Left ventricle myocardium inferior (tissue), 1 donor: ENCODE measurements around the gene CTNNA2. TPM values are rescaled to one million over a fixed set of nuclear protein-coding genes. Genes with fewer than 3 reads are reported as not detected.
"Not testable (repeated sequence)": the region's sequence is repeated elsewhere in the genome, so short reads cannot be mapped to it uniquely, and the experiment has no call there.

Experiments used
- DNase-seq: peaks from one replicate; pipeline ENCODE4 v3.0.0-alpha.2; 2020
- H3K27ac ChIP-seq: fragments of 200-600 bp; replicated peaks from 2 replicates; pipeline ENCODE4 v1.8.0; 2021
- H3K27me3 ChIP-seq: fragments of 200-600 bp; 2 replicates; pipeline ENCODE4 v1.8.0; 2021; ENCODE audit warnings: low read depth
- H3K36me3 ChIP-seq: fragments of 200-600 bp; 2 replicates; pipeline ENCODE4 v1.8.0; 2021
- H3K4me1 ChIP-seq: fragments of 200-600 bp; 2 replicates; pipeline ENCODE4 v1.8.0; 2021
- H3K4me3 ChIP-seq: fragments of 200-600 bp; 2 replicates; pipeline ENCODE4 v1.8.0; 2021; ENCODE audit warnings: mild to moderate bottlenecking, moderate library complexity
- H3K9me3 ChIP-seq: fragments of 200-600 bp; replicated peaks from 2 replicates; pipeline ENCODE4 v1.8.0; 2021
- intact Hi-C: fragments of 100-400 bp; cut with micrococcal nuclease; formaldehyde crosslinking; loops from one replicate; pipeline ENCODE4 v1.11.0; 2022
- total RNA-seq: library from RNA; stranded (reverse); fragmentation: NEBNext Ultra II Directional; extraction: Animal tissue kit (Norgen Biotek cat#: 25700); gene quantifications from one replicate; pipeline ENCODE4 v1.2.1, GENCODE V29; 2021
- TF ChIP-seq, protein P1 (sequence below): fragments of 200-600 bp; IDR thresholded peaks from 2 replicates; pipeline ENCODE4 v1.8.0; 2021; ENCODE audit warnings: antibody characterized with exemption, mild to moderate bottlenecking, borderline replicate concordance
- donor health status: DM: no; HTN: yes; CAD: no; lungs with severe emphysema.

Gene CTNNA2
- total RNA-seq, 1 donor from 2014 or later: not detected

DNA sequence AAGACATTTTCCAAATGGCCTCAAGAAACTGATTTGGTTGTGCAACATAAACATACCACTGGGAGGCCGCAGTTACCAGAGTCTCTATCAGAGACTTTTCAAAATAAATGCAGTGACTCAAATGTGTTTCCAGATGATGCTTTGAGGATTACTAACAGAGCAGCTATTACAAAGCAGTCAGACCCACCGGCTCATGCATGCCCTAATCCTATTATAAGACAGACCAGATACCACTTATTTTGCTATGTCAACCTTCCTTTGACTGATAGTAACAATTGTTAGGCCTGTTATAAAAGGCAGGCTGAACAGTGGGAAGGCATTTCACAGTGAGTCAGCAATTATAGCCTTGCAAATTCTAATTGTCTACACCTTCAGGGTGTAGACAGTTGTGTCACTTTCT is 574.0 kb downstream of the CTNNA2 start:
- H3K36me3 ChIP-seq: no peaks in the 10 kb centered on the region
- no peak for DNase-seq
- TF ChIP-seq, protein P1, sequence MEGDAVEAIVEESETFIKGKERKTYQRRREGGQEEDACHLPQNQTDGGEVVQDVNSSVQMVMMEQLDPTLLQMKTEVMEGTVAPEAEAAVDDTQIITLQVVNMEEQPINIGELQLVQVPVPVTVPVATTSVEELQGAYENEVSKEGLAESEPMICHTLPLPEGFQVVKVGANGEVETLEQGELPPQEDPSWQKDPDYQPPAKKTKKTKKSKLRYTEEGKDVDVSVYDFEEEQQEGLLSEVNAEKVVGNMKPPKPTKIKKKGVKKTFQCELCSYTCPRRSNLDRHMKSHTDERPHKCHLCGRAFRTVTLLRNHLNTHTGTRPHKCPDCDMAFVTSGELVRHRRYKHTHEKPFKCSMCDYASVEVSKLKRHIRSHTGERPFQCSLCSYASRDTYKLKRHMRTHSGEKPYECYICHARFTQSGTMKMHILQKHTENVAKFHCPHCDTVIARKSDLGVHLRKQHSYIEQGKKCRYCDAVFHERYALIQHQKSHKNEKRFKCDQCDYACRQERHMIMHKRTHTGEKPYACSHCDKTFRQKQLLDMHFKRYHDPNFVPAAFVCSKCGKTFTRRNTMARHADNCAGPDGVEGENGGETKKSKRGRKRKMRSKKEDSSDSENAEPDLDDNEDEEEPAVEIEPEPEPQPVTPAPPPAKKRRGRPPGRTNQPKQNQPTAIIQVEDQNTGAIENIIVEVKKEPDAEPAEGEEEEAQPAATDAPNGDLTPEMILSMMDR: no peak
- no peak overlapping the region for H3K27ac ChIP-seq
- H3K4me1 ChIP-seq: no peaks in the 10 kb centered on the region
- intact Hi-C loops: no loop called here
- no peak overlapping the region for H3K4me3 ChIP-seq
- H3K27me3 ChIP-seq: peaks cover 18% of the 10 kb centered on the region
- H3K9me3 ChIP-seq: no peaks in the 10 kb centered on the region

DNA sequence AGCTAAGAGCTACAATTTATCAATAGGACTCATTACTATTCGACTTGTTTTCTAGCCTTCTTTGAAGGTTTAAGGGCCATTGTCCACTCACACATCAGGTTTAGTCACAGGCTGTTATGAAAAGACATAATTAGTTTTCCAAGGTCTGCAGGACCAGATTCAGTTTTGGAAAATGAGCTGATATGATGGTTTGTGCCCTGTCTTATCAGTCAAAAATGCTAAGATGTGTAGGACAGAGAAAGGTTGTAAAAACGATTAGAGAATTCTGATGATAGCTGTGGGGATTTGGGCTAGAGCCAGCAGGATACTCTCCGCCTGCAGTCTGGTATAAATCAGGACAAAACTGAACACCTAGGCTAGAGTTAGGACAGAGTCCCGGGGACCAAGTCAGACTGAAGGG is 578.4 kb downstream of the CTNNA2 start:
- intact Hi-C loops: no loop called here
- TF ChIP-seq, protein P1: no peak
- Histone ChIP-seq H3K4me3 (no peak overlapping the region), H3K9me3 (no peaks in the 10 kb centered on the region), H3K4me1 (no peaks in the 10 kb centered on the region), H3K27me3 (no peaks in the 10 kb centered on the region), H3K27ac (no peak overlapping the region), H3K36me3 (no peaks in the 10 kb centered on the region)
- no peak for DNase-seq

DNA sequence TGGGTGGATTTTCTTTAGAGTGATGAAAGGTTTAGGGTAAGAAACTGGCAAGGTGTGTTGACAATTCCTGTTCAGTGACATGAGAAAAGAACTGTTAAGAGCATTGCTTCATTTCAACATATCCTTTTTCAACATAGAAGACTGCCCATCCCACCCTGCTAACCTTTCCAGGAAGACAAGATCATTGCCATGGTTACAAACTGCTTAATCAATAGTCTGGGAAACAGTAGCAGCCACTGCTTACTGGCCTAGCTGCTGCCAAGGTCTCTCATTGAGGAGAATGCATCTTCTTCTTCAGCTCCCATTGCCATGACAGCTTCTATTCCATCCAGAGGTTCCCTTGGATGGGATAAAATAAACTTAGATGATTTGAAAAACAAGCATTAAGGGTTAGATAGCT is 579.6 kb downstream of the CTNNA2 start:
- no peak overlapping the region for H3K27ac ChIP-seq
- no peaks in the 10 kb centered on the region for H3K4me1 ChIP-seq
- no peak overlapping the region for H3K4me3 ChIP-seq
- no peaks in the 10 kb centered on the region for H3K36me3 ChIP-seq
- no peaks in the 10 kb centered on the region for H3K27me3 ChIP-seq
- intact Hi-C loops: no loop called here
- H3K9me3 ChIP-seq: no peaks in the 10 kb centered on the region
- TF ChIP-seq, protein P1: no peak
- no peak for DNase-seq

DNA sequence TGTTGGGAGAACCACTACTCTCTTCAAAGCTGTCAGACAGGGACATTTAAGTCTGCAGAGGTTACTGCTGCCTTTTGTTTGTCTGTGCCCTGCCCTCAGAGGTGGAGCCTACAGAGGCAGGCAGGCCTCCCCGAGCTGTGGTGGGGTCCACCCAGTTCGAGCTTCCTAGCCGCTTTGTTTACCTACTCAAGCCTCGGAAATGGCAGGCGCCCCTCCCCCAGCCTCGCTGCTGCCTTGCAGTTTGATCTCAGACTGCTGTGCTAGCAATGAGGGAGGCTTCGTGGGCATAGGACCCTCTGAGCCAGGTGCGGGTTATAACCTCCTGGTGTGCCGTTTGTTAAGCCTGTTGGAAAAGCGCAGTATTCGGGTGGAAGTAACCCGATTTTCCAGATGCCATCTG is 585.7 kb downstream of the CTNNA2 start:
- H3K27ac ChIP-seq, H3K27me3 ChIP-seq, DNase-seq, H3K4me1 ChIP-seq, intact Hi-C loops, H3K36me3 ChIP-seq, H3K4me3 ChIP-seq, H3K9me3 ChIP-seq: not testable (repeated sequence)

DNA sequence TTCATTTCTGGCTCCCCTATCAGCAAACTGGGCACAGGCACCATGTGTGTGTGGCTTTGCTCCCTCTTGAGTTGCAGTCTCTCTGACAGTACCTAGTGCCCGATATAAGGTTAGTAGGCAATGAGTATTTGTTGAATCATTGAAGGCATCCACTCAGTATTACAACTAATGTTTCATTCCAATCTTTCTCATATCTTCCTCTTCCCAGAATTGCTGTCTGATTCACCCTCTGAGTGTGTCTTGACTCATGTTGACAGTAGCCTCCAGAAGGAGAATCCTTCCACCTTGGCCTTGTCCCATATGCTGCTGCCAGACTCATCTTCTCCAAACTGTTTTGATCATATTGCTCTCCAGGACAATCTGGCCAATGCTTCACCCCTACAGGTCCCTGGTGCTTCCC is 589.2 kb downstream of the CTNNA2 start:
- Histone ChIP-seq H3K36me3 (no peaks in the 10 kb centered on the region), H3K4me3 (no peak overlapping the region), H3K27me3 (peaks cover 18% of the 10 kb centered on the region), H3K9me3 (no peaks in the 10 kb centered on the region), H3K27ac (no peak overlapping the region), H3K4me1 (no peaks in the 10 kb centered on the region)
- intact Hi-C loops: no loop called here
- no peak for DNase-seq
- TF ChIP-seq, protein P1: no peak

DNA sequence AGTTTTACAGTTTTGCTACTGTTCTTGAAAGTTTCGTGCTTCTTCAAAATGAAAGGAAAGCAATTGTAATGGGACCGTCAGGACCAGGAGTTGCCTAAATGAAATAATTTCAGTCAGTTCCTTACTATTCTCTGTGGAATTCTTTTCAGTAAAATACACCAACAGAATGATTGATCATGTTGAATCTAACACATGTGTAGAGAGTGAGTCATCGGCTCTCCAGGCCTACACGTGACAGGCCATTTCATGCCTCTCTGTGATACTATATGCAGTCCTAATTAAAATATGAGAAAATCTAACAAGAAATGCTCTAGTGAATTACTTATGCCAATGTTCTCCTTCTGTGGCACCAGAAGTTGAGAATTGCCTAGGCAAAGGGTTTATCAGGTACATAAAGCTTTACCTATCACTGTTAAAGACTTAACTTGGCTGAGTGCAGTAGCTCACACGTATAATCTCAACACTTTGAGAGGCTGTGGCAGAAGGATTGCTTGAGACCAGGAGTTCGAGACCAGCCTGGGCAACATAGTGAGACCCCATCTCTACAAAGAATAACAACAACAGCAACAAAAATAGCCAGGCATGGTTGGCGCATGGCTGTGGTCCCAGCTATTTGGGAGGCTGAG is 592.3 kb downstream of the CTNNA2 start:
- Histone ChIP-seq H3K4me3 (no peak overlapping the region), H3K27me3 (peaks cover 18% of the 10 kb centered on the region), H3K36me3 (no peaks in the 10 kb centered on the region), H3K4me1 (no peaks in the 10 kb centered on the region), H3K27ac (no peak overlapping the region), H3K9me3 (no peaks in the 10 kb centered on the region)
- intact Hi-C loops: no loop called here
- TF ChIP-seq, protein P1: no peak
- DNase-seq: no peak
